GM23338 (cell line): ENCODE measurements around the gene CIPC. TPM values are rescaled to one million over a fixed set of nuclear protein-coding genes. Genes with fewer than 3 reads are reported as not detected.

ENCODE experiments used
- ATAC-seq: fragments of 200-7000 bp; cut with Tn5 transposase; 3 replicates; pipeline ENCODE4 v1.9.1; 2020
- DNase-seq: peaks from one replicate; pipeline ENCODE4 v3.0.0-alpha.2; 2015; ENCODE audit warnings: low spot score
- H2AFZ ChIP-seq: fragments of 200-600 bp; sonication (generic); 2 replicates; pipeline ENCODE4 v1.8.0; 2016; ENCODE audit warnings: antibody characterized with exemption, mild to moderate bottlenecking, moderate library complexity
- H3F3A ChIP-seq: fragments of 200-600 bp; sonication (generic); replicated peaks from 2 replicates; pipeline ENCODE4 v1.8.0; 2017; ENCODE audit warnings: antibody characterized with exemption, mixed run types, low read depth
- H3K27ac ChIP-seq: fragments of 200-600 bp; sonication (generic); 2 replicates; pipeline ENCODE4 v1.6.1; 2016; ENCODE audit warnings: low read depth
- H3K27me3 ChIP-seq: fragments of 200-600 bp; sonication (generic); 2 replicates; pipeline ENCODE4 v1.8.0; 2016; ENCODE audit warnings: mild to moderate bottlenecking, mixed run types, moderate library complexity; ENCODE audit not compliant: insufficient read depth
- H3K36me3 ChIP-seq: fragments of 200-600 bp; sonication (generic); 2 replicates; pipeline ENCODE4 v1.8.0; 2016; ENCODE audit warnings: mild to moderate bottlenecking; ENCODE audit not compliant: insufficient read depth
- H3K4me1 ChIP-seq: fragments of 200-600 bp; sonication (generic); 2 replicates; pipeline ENCODE4 v1.8.0; 2016; ENCODE audit warnings: mild to moderate bottlenecking, moderate library complexity; ENCODE audit not compliant: insufficient read depth
- H3K4me2 ChIP-seq: fragments of 200-600 bp; sonication (generic); 2 replicates; pipeline ENCODE4 v1.7.1; 2017; ENCODE audit warnings: mixed run types
- H3K4me3 ChIP-seq: fragments of 200-600 bp; sonication (generic); 2 replicates; pipeline ENCODE4 v1.6.1; 2016; ENCODE audit warnings: mixed run types
- H3K79me2 ChIP-seq: fragments of 200-600 bp; sonication (generic); replicated peaks from 2 replicates; pipeline ENCODE4 v1.8.0; 2017; ENCODE audit warnings: mild to moderate bottlenecking; ENCODE audit not compliant: insufficient read depth
- H3K9me2 ChIP-seq: fragments of 200-600 bp; sonication (generic); 2 replicates; pipeline ENCODE4 v1.8.0; 2017; ENCODE audit not compliant: insufficient read depth
- H4K20me1 ChIP-seq: fragments of 200-600 bp; sonication (generic); replicated peaks from 2 replicates; pipeline ENCODE4 v1.8.0; 2017; ENCODE audit warnings: mild to moderate bottlenecking; ENCODE audit not compliant: insufficient read depth
- H3K27ac Mint-ChIP-seq: 2 replicates; pipeline ENCODE4 v1.8.0; 2020; ENCODE audit warnings: inconsistent platforms, mild to moderate bottlenecking, moderate library complexity, mixed read lengths
- H3K27me3 Mint-ChIP-seq: 3 replicates; pipeline ENCODE4 v1.8.0; 2022; ENCODE audit warnings: low read depth, mild to moderate bottlenecking, moderate library complexity, mixed read lengths, inconsistent platforms; ENCODE audit not compliant: insufficient read depth, poor library complexity
- H3K36me3 Mint-ChIP-seq: 3 replicates; pipeline ENCODE4 v1.8.0; 2021; ENCODE audit warnings: low read depth, mild to moderate bottlenecking, inconsistent platforms, moderate library complexity, mixed read lengths
- H3K4me1 Mint-ChIP-seq: 3 replicates; pipeline ENCODE4 v1.8.0; 2020; ENCODE audit warnings: mild to moderate bottlenecking, inconsistent platforms, mixed read lengths
- H3K4me3 Mint-ChIP-seq: 3 replicates; pipeline ENCODE4 v1.8.0; 2021; ENCODE audit warnings: moderate library complexity, mild to moderate bottlenecking, inconsistent platforms, mixed read lengths
- H3K9me3 Mint-ChIP-seq: 3 replicates; pipeline ENCODE4 v1.8.0; 2020; ENCODE audit warnings: moderate library complexity, mild to moderate bottlenecking, inconsistent platforms, mixed read lengths
- CTCF ChIP-seq, 2 experiments: fragments of 200-600 bp in 1 of 2; sonication (generic) in 1 of 2; conservative IDR thresholded peaks; 2 replicates each; pipeline versions ENCODE4 v1.5.1 to v1.6.1; 2016 to 2017; ENCODE audit warnings: antibody characterized with exemption in 2 of 2, low read depth in 2 of 2, mild to moderate bottlenecking in 2 of 2, moderate library complexity in 1 of 2
- ETS1 ChIP-seq: IDR thresholded peaks from 2 replicates; pipeline ENCODE4 v1.6.1; 2016; ENCODE audit warnings: antibody characterized with exemption
- EZH2phosphoT487 ChIP-seq: fragments of 200-600 bp; sonication (generic); IDR thresholded peaks from one replicate; pipeline ENCODE4 v1.8.1; 2018; ENCODE audit warnings: antibody characterized with exemption; ENCODE audit not compliant: unreplicated experiment
- ZNF331 ChIP-seq: fragments of 250-450 bp; sonication (Bioruptor Pico); IDR thresholded peaks from 2 replicates; pipeline ENCODE4 v1.5.0; 2020; ENCODE audit warnings: low read depth, mild to moderate bottlenecking, moderate library complexity
- ZNF462 ChIP-seq: fragments of 250-450 bp; sonication (Bioruptor Pico); IDR thresholded peaks from 2 replicates; pipeline ENCODE4 v1.5.0; 2020; ENCODE audit warnings: mild to moderate bottlenecking, moderate library complexity
- polyA plus RNA-seq: library from polyadenylated mRNA; unstranded; fragments of >200 nt; fragmentation: Nextera tagmentation; extraction: Ambion mirVana; gene quantifications from 2 replicates; pipeline ENCODE4 v1.2.1, GENCODE V29; 2016
- total RNA-seq: library from RNA; depleted of rRNA; stranded (reverse); fragments of >200 nt; shearing (Covaris generic); gene quantifications from 2 replicates; pipeline ENCODE4 v1.2.3, GENCODE V29; 2014

CIPC gene
- total and polyA plus RNA-seq, 2 experiments from 2014 or later, result 8.1 to 36.9 TPM

- no peak for TF ChIP-seq ZNF462 (CRISPR knock-in tag)
- TF ChIP-seq EZH2phosphoT487, result no peak
- TF ChIP-seq ETS1, result no peak
- no peak for TF ChIP-seq ZNF331 (CRISPR knock-in tag)
Observed at GRCh38 chr14:77066578-77067172, 31.4 kb upstream of the CIPC start (continued).

- no peak overlapping the region for H3K27ac ChIP-seq
- peaks cover 22% of the 10 kb centered on the region for H3K4me1 Mint-ChIP-seq
- DNase-seq (peak; percentile 91), ATAC-seq (peak; percentile 88)
- peaks cover 3% of the 10 kb centered on the region; the same call in 1 of the 2 replicates for H3F3A ChIP-seq
- peak; percentile 93 to 99 for TF ChIP-seq CTCF (conservative IDR thresholded peaks at IDR 0.05; ENCODE audit: low read depth in 2 of 2)
- TF ChIP-seq ZNF331 (CRISPR knock-in tag), result no peak
- no peak overlapping the region for H3K4me3 ChIP-seq
- H3K36me3 Mint-ChIP-seq, result no peaks in the 10 kb centered on the region
- H3K4me1 ChIP-seq, result peaks cover 5% of the 10 kb centered on the region; the same call in 1 of the 2 replicates
- H3K9me2 ChIP-seq, result no peaks in the 10 kb centered on the region
- peak overlapping the region; percentile 88; the same call in 1 of the 2 replicates for H2AFZ ChIP-seq
- H3K36me3 ChIP-seq, result no peaks in the 10 kb centered on the region
- no peaks in the 10 kb centered on the region for H3K9me3 Mint-ChIP-seq
- no peaks in the 10 kb centered on the region for H3K79me2 ChIP-seq
- H3K27me3 ChIP-seq, result no peaks in the 10 kb centered on the region
- no peak overlapping the region for H3K4me3 Mint-ChIP-seq
- peaks cover 13% of the 10 kb centered on the region for H3K27me3 Mint-ChIP-seq
- no peaks in the 10 kb centered on the region for H4K20me1 ChIP-seq
- H3K4me2 ChIP-seq, result no peak overlapping the region
- H3K27ac Mint-ChIP-seq, result no peak overlapping the region
Observed at GRCh38 chr14:77067632-77068516, 30.2 kb upstream of the CIPC start.
